ENCODE measurements around the gene CRY2. TPM values are rescaled to one million over a fixed set of nuclear protein-coding genes. Genes with fewer than 3 reads are reported as not detected.

CRY2 gene
- total and polyA plus RNA-seq, 2 of the 8 experiments (the other 6 are each of a cell fraction or from before 2014, with no cell fraction given), result 8.0 to 9.4 TPM

Other genes starting within 250 kb of the CRY2 start
- gene CHST1, start 181.9 kb upstream of the CRY2 start, total RNA-seq (2021; fragmentation: NEBNext Ultra II Directional; extraction: Animal tissue kit (Norgen Biotek cat#: 25700)), result 1.6 and 3.8 TPM in 2 replicates
- 1.6 and 2.7 TPM in 2 replicates for gene CHST1, start 181.9 kb upstream of the CRY2 start, polyA plus RNA-seq (2011; rRNA removed)
- gene SLC35C1, start 42.3 kb upstream of the CRY2 start, total RNA-seq (2021; fragmentation: NEBNext Ultra II Directional; extraction: Animal tissue kit (Norgen Biotek cat#: 25700)), result 10.6 and 11.2 TPM in 2 replicates
- gene SLC35C1, start 42.3 kb upstream of the CRY2 start, polyA plus RNA-seq (2011; rRNA removed), result 4.6 and 9.5 TPM in 2 replicates
- gene MAPK8IP1, start 38.2 kb downstream of the CRY2 start, total RNA-seq (2021; fragmentation: NEBNext Ultra II Directional; extraction: Animal tissue kit (Norgen Biotek cat#: 25700)), result 40.1 and 41.7 TPM in 2 replicates
- 32.4 and 62.2 TPM in 2 replicates for gene MAPK8IP1, start 38.2 kb downstream of the CRY2 start, polyA plus RNA-seq (2011; rRNA removed)
- gene FREY1, start 59.8 kb downstream of the CRY2 start, total RNA-seq (2021; fragmentation: NEBNext Ultra II Directional; extraction: Animal tissue kit (Norgen Biotek cat#: 25700)), result 1.1 TPM in 1 of 2 replicates, not detected in the other
- gene FREY1, start 59.8 kb downstream of the CRY2 start, polyA plus RNA-seq (2011; rRNA removed), result 0.32 and 1.3 TPM in 2 replicates
- 29.2 and 29.4 TPM in 2 replicates for gene PEX16, start 70.4 kb downstream of the CRY2 start, total RNA-seq (2021; fragmentation: NEBNext Ultra II Directional; extraction: Animal tissue kit (Norgen Biotek cat#: 25700))
- gene PEX16, start 70.4 kb downstream of the CRY2 start, polyA plus RNA-seq (2011; rRNA removed), result 36.0 and 47.2 TPM in 2 replicates
- gene LARGE2, start 75.2 kb downstream of the CRY2 start, total RNA-seq (2021; fragmentation: NEBNext Ultra II Directional; extraction: Animal tissue kit (Norgen Biotek cat#: 25700)), result 108 and 111 TPM in 2 replicates
- 137 and 234 TPM in 2 replicates for gene LARGE2, start 75.2 kb downstream of the CRY2 start, polyA plus RNA-seq (2011; rRNA removed)

All from H1 (cell line).